ENCODE measurements around the gene H2AZ1.

GRCh38 chr4:99947608-99948007 lies 2.5 kb downstream of the H2AZ1 start:
- TF ChIP-seq CTCF (conservative IDR thresholded peaks at IDR 0.05) (no peak), EZH2 (IDR thresholded peaks at IDR 0.05; ENCODE audit: low read depth) (no peak)
